Measurements from ENCODE around the gene ABHD6.

GRCh38 chr3:58205981-58206380 lies 31.6 kb upstream of the ABHD6 start:
- no peak for TF ChIP-seq GATA2 (IDR thresholded peaks at IDR 0.05; ENCODE audit: low read depth, low read length)
- TF ChIP-seq GATA3 (IDR thresholded peaks at IDR 0.05; ENCODE audit: low read depth, low read length): no peak
